Fibroblast of lung (primary cell): Measurements from ENCODE around the gene TTLL3. TPM values are rescaled to one million over a fixed set of nuclear protein-coding genes. Genes with fewer than 3 reads are reported as not detected.

Experiments used
- DNase-seq, 2 donors: peaks; one replicate each; pipeline versions ENCODE4 v3.0.0 to v3.0.0-alpha.2; 2010; ENCODE audit warnings: low read depth in 2 of 2
- H2AFZ ChIP-seq: 2 replicates; pipeline ENCODE4 v1.5.1; 2012; ENCODE audit warnings: low read length, control low read depth, inconsistent platforms
- H3K27ac ChIP-seq: 2 replicates; pipeline ENCODE4 v1.5.1; 2011; ENCODE audit warnings: low read length, control low read depth; ENCODE audit not compliant: insufficient read depth
- H3K27me3 ChIP-seq: 2 replicates; pipeline ENCODE4 v1.5.1; 2011; ENCODE audit warnings: mild to moderate bottlenecking, low read length; ENCODE audit not compliant: control insufficient read depth, insufficient read depth
- H3K36me3 ChIP-seq: 2 replicates; pipeline ENCODE4 v1.5.1; 2011; ENCODE audit warnings: low read length; ENCODE audit not compliant: control insufficient read depth, insufficient read depth
- H3K4me1 ChIP-seq: 2 replicates; pipeline ENCODE4 v1.5.1; 2011; ENCODE audit warnings: low read length; ENCODE audit not compliant: control insufficient read depth, insufficient read depth; ENCODE audit errors: extremely low read depth
- H3K4me2 ChIP-seq: 2 replicates; pipeline ENCODE4 v1.5.1; 2011; ENCODE audit warnings: low read length, control low read depth; ENCODE audit not compliant: insufficient read depth; ENCODE audit errors: extremely low read depth
- H3K4me3 ChIP-seq, 4 experiments: fragments of 200-600 bp in 1 of 4; sonication (generic) in 1 of 4; replicated peaks in 1 of 4; 2 replicates each; pipeline ENCODE4 v1.5.1; 2011 to 2016; ENCODE audit warnings: low read length in 4 of 4, low read depth in 3 of 4, mild to moderate bottlenecking in 3 of 4, control low read depth in 2 of 4, inconsistent platforms in 1 of 4, mixed read lengths in 1 of 4; ENCODE audit not compliant: insufficient read depth in 1 of 4; ENCODE audit errors: control extremely low read depth in 1 of 4
- H3K79me2 ChIP-seq: 2 replicates; pipeline ENCODE4 v1.5.1; 2012; ENCODE audit warnings: mild to moderate bottlenecking, low read length, inconsistent platforms; ENCODE audit not compliant: control insufficient read depth, insufficient read depth
- H3K9ac ChIP-seq: 2 replicates; pipeline ENCODE4 v1.5.1; 2011; ENCODE audit warnings: mild to moderate bottlenecking, low read length, control low read depth; ENCODE audit not compliant: insufficient read depth
- H3K9me3 ChIP-seq: 2 replicates; pipeline ENCODE4 v1.5.1; 2012; ENCODE audit warnings: low read depth, low read length; ENCODE audit not compliant: control insufficient read depth, insufficient read depth
- H4K20me1 ChIP-seq: 2 replicates; pipeline ENCODE4 v1.5.1; 2011; ENCODE audit warnings: low read length; ENCODE audit not compliant: control insufficient read depth, insufficient read depth; ENCODE audit errors: extremely low read depth
- CTCF ChIP-seq, 2 donors: IDR thresholded peaks in 1 of 2; conservative IDR thresholded peaks in 1 of 2; 1 replicate in 1 of 2; 2 replicates in 1 of 2; pipeline ENCODE4 v1.5.1; 2011 to 2012; ENCODE audit warnings: low read length in 2 of 2, control low read depth in 1 of 2, inconsistent platforms in 1 of 2, low read depth in 1 of 2, mild to moderate bottlenecking in 1 of 2
- EZH2 ChIP-seq: IDR thresholded peaks from 2 replicates; pipeline ENCODE4 v1.5.1; 2012; ENCODE audit warnings: low read length, control low read depth, mild to moderate bottlenecking; ENCODE audit errors: missing control alignments
- polyA plus RNA-seq, 2 donors: library from polyadenylated mRNA; depleted of rRNA in 1 of 2; stranded (reverse) in 1 of 2; unstranded in 1 of 2; fragments of >200 nt; gene quantifications; 2 replicates each; pipeline ENCODE4 v1.2.1, GENCODE V29; 2011 to 2012; ENCODE audit warnings: missing spikeins in 1 of 2
- total RNA-seq: library from RNA; depleted of rRNA; stranded (reverse); fragments of >200 nt; gene quantifications from 2 replicates; pipeline ENCODE4 v1.2.1, GENCODE V29; 2014

Gene TTLL3
- total and polyA plus RNA-seq, 2 donors (not counting 1 experiment from before 2014, with no cell fraction given) = 14.9 to 16.1 TPM

- peak; percentile 17 to 22 for DNase-seq
- peaks cover 3% of the 10 kb centered on the region for H3K4me1 ChIP-seq
- H3K4me2 ChIP-seq = no peak overlapping the region
These were observed 1.6 kb upstream of the TTLL3 start for GRCh38 chr3:9808345-9809037.

GRCh38 chr3:9809239-9809614 is 835 bp upstream of the TTLL3 start:
- H3K27me3 ChIP-seq = no peaks in the 10 kb centered on the region
- no peaks in the 10 kb centered on the region for H3K79me2 ChIP-seq
- DNase-seq = no peak
- H4K20me1 ChIP-seq = no peaks in the 10 kb centered on the region
- no peaks in the 10 kb centered on the region for H3K9me3 ChIP-seq
- H3K36me3 ChIP-seq = peaks cover 19% of the 10 kb centered on the region
- no peak overlapping the region for H3K4me2 ChIP-seq
- TF ChIP-seq EZH2 = no peak
- no peak for TF ChIP-seq CTCF (conservative IDR thresholded peaks at IDR 0.05 in 1 of 2, IDR thresholded peaks at IDR 0.05 in 1 of 2; ENCODE audit: low read depth in 1 of 2, low read length in 2 of 2)
- no peak overlapping the region for H2AFZ ChIP-seq
- H3K27ac ChIP-seq = peak overlapping the region; percentile 85
- peaks cover 3% of the 10 kb centered on the region for H3K4me1 ChIP-seq
- H3K9ac ChIP-seq = no peak overlapping the region
- peak overlapping the region in 2 of 4 experiments; percentile 43 to 68 for H3K4me3 ChIP-seq

More at GRCh38 chr3:9808345-9809037, 1.6 kb upstream of the TTLL3 start:
- Histone ChIP-seq H3K9ac (no peak overlapping the region), H3K9me3 (no peaks in the 10 kb centered on the region), H3K27ac (peak overlapping the region; percentile 85), H3K27me3 (no peaks in the 10 kb centered on the region), H3K4me3 (no peak overlapping the region), H4K20me1 (no peaks in the 10 kb centered on the region), H3K36me3 (peaks cover 26% of the 10 kb centered on the region), H3K79me2 (no peaks in the 10 kb centered on the region), H2AFZ (no peak overlapping the region)
- TF ChIP-seq CTCF (conservative IDR thresholded peaks at IDR 0.05 in 1 of 2, IDR thresholded peaks at IDR 0.05 in 1 of 2; ENCODE audit: low read depth in 1 of 2, low read length in 2 of 2) (peak; percentile 25 to 36), EZH2 (no peak)

- H3K4me3 ChIP-seq = peak overlapping the region; percentile 49 to 68 (median 54)
- H3K27ac ChIP-seq = peak overlapping the region; percentile 85
- TF ChIP-seq EZH2 (no peak), CTCF (conservative IDR thresholded peaks at IDR 0.05 in 1 of 2, IDR thresholded peaks at IDR 0.05 in 1 of 2; ENCODE audit: low read depth in 1 of 2, low read length in 2 of 2) (no peak)
- no peak for DNase-seq
- H3K27me3 ChIP-seq = no peaks in the 10 kb centered on the region
- H3K4me1 ChIP-seq = peaks cover 3% of the 10 kb centered on the region
- peak overlapping the region; percentile 76 for H3K9ac ChIP-seq
- no peak overlapping the region for H2AFZ ChIP-seq
- no peaks in the 10 kb centered on the region for H3K9me3 ChIP-seq
- H3K4me2 ChIP-seq = peak overlapping the region; percentile 82
- no peaks in the 10 kb centered on the region for H4K20me1 ChIP-seq
- no peaks in the 10 kb centered on the region for H3K79me2 ChIP-seq
- H3K36me3 ChIP-seq = peaks cover 10% of the 10 kb centered on the region
These were observed 340 bp downstream of the TTLL3 start for GRCh38 chr3:9810433-9810770.
